Neuron (in vitro differentiated cells): ENCODE results near the gene FAM163A.

Source experiments
- H2AFZ ChIP-seq: one replicate; pipeline ENCODE4 v1.6.1; 2013; ENCODE audit warnings: low read depth, mild to moderate bottlenecking, inconsistent platforms, low read length, moderate library complexity
- H3K27me3 ChIP-seq: one replicate; pipeline ENCODE4 v1.6.1; 2013; ENCODE audit warnings: low read length; ENCODE audit not compliant: insufficient read depth
- H3K36me3 ChIP-seq: one replicate; pipeline ENCODE4 v1.6.1; 2013; ENCODE audit warnings: low read length; ENCODE audit not compliant: insufficient read depth
- H3K4me1 ChIP-seq: one replicate; pipeline ENCODE4 v1.6.1; 2013; ENCODE audit warnings: low read length; ENCODE audit not compliant: insufficient read depth
- H3K4me3 ChIP-seq: 2 replicates; pipeline ENCODE4 v1.5.1; 2013; ENCODE audit warnings: mild to moderate bottlenecking, low read length, moderate library complexity
- H3K9me3 ChIP-seq: one replicate; pipeline ENCODE4 v1.6.1; 2013; ENCODE audit warnings: low read length

FAM163A gene

GRCh38 chr1:179816196-179816960, 73.3 kb downstream of the FAM163A start:
- H3K4me1 ChIP-seq, result peaks cover 15% of the 10 kb centered on the region
- no peaks in the 10 kb centered on the region for H3K36me3 ChIP-seq
- H3K9me3 ChIP-seq, result no peaks in the 10 kb centered on the region
- no peak overlapping the region for H3K4me3 ChIP-seq
- peaks cover 31% of the 10 kb centered on the region for H3K27me3 ChIP-seq
- no peak overlapping the region for H2AFZ ChIP-seq

- no peaks in the 10 kb centered on the region for H3K9me3 ChIP-seq
- no peak overlapping the region for H3K4me3 ChIP-seq
- peaks cover 15% of the 10 kb centered on the region for H3K4me1 ChIP-seq
- peaks cover 26% of the 10 kb centered on the region for H3K27me3 ChIP-seq
- no peak overlapping the region for H2AFZ ChIP-seq
- no peaks in the 10 kb centered on the region for H3K36me3 ChIP-seq
These were observed 74.0 kb downstream of the FAM163A start for GRCh38 chr1:179817056-179817455.

- H3K4me3 ChIP-seq, result no peak overlapping the region
- H3K4me1 ChIP-seq, result peaks cover 15% of the 10 kb centered on the region
- H3K9me3 ChIP-seq, result no peaks in the 10 kb centered on the region
- H2AFZ ChIP-seq, result no peak overlapping the region
- no peaks in the 10 kb centered on the region for H3K36me3 ChIP-seq
- H3K27me3 ChIP-seq, result peaks cover 20% of the 10 kb centered on the region
These were observed 74.7 kb downstream of the FAM163A start for GRCh38 chr1:179817789-179818188.

GRCh38 chr1:179818260-179818659, 75.2 kb downstream of the FAM163A start:
- H3K36me3 ChIP-seq, result no peaks in the 10 kb centered on the region
- no peaks in the 10 kb centered on the region for H3K9me3 ChIP-seq
- H3K4me1 ChIP-seq, result peaks cover 15% of the 10 kb centered on the region
- H3K27me3 ChIP-seq, result peaks cover 20% of the 10 kb centered on the region
- H2AFZ ChIP-seq, result no peak overlapping the region
- H3K4me3 ChIP-seq, result no peak overlapping the region

GRCh38 chr1:179818743-179819173, 75.7 kb downstream of the FAM163A start:
- Histone ChIP-seq H3K4me3 (no peak overlapping the region), H3K27me3 (peaks cover 20% of the 10 kb centered on the region), H3K36me3 (no peaks in the 10 kb centered on the region), H3K9me3 (no peaks in the 10 kb centered on the region), H3K4me1 (peaks cover 15% of the 10 kb centered on the region), H2AFZ (no peak overlapping the region)

GRCh38 chr1:179820226-179820970, 77.3 kb downstream of the FAM163A start:
- Histone ChIP-seq H2AFZ (no peak overlapping the region), H3K4me1 (peaks cover 6% of the 10 kb centered on the region), H3K27me3 (peaks cover 20% of the 10 kb centered on the region)

GRCh38 chr1:179821524-179821923, 78.4 kb downstream of the FAM163A start:
- H3K36me3 ChIP-seq, result no peaks in the 10 kb centered on the region
- no peaks in the 10 kb centered on the region for H3K9me3 ChIP-seq

More at GRCh38 chr1:179820226-179820970, 77.3 kb downstream of the FAM163A start:
- Histone ChIP-seq H3K4me3 (no peak overlapping the region), H3K36me3 (no peaks in the 10 kb centered on the region), H3K9me3 (no peaks in the 10 kb centered on the region)

GRCh38 chr1:179822065-179822464, 79.0 kb downstream of the FAM163A start:
- peaks cover 18% of the 10 kb centered on the region for H3K27me3 ChIP-seq

More at GRCh38 chr1:179821524-179821923, 78.4 kb downstream of the FAM163A start:
- Histone ChIP-seq H3K4me3 (no peak overlapping the region), H2AFZ (no peak overlapping the region), H3K4me1 (peaks cover 3% of the 10 kb centered on the region), H3K27me3 (peaks cover 20% of the 10 kb centered on the region)

GRCh38 chr1:179823693-179824092, 80.6 kb downstream of the FAM163A start:
- no peaks in the 10 kb centered on the region for H3K4me1 ChIP-seq
- H3K27me3 ChIP-seq, result peaks cover 7% of the 10 kb centered on the region
- no peaks in the 10 kb centered on the region for H3K9me3 ChIP-seq
- H3K4me3 ChIP-seq, result no peak overlapping the region
- no peak overlapping the region for H2AFZ ChIP-seq
- H3K36me3 ChIP-seq, result no peaks in the 10 kb centered on the region

More at GRCh38 chr1:179822065-179822464, 79.0 kb downstream of the FAM163A start:
- no peaks in the 10 kb centered on the region for H3K9me3 ChIP-seq
- H3K36me3 ChIP-seq, result no peaks in the 10 kb centered on the region
- H3K4me1 ChIP-seq, result peaks cover 3% of the 10 kb centered on the region
- H3K4me3 ChIP-seq, result no peak overlapping the region
- H2AFZ ChIP-seq, result no peak overlapping the region

GRCh38 chr1:179824265-179824664, 81.2 kb downstream of the FAM163A start:
- no peak overlapping the region for H3K4me3 ChIP-seq
- no peaks in the 10 kb centered on the region for H3K4me1 ChIP-seq
- H3K36me3 ChIP-seq, result no peaks in the 10 kb centered on the region
- peaks cover 3% of the 10 kb centered on the region for H3K27me3 ChIP-seq
- no peaks in the 10 kb centered on the region for H3K9me3 ChIP-seq
- H2AFZ ChIP-seq, result no peak overlapping the region

- no peaks in the 10 kb centered on the region for H3K9me3 ChIP-seq
- no peaks in the 10 kb centered on the region for H3K36me3 ChIP-seq
- no peak overlapping the region for H2AFZ ChIP-seq
- peaks cover 3% of the 10 kb centered on the region for H3K27me3 ChIP-seq
- no peaks in the 10 kb centered on the region for H3K4me1 ChIP-seq
- no peak overlapping the region for H3K4me3 ChIP-seq
These were observed 82.1 kb downstream of the FAM163A start for GRCh38 chr1:179825206-179825605.

- H3K4me3 ChIP-seq, result no peak overlapping the region
- no peaks in the 10 kb centered on the region for H3K4me1 ChIP-seq
- H2AFZ ChIP-seq, result no peak overlapping the region
- no peaks in the 10 kb centered on the region for H3K9me3 ChIP-seq
- no peaks in the 10 kb centered on the region for H3K36me3 ChIP-seq
- H3K27me3 ChIP-seq, result no peaks in the 10 kb centered on the region
These were observed 82.8 kb downstream of the FAM163A start for GRCh38 chr1:179825798-179826460.
